Measurements from ENCODE around the gene TTC7B. TPM values are rescaled to one million over a fixed set of nuclear protein-coding genes. Genes with fewer than 3 reads are reported as not detected.

The TTC7B gene
- total and polyA plus RNA-seq, 2 of the 13 experiments (the other 11 are each of a cell fraction or from before 2014, with no cell fraction given): 1.3 to 3.2 TPM

DNA sequence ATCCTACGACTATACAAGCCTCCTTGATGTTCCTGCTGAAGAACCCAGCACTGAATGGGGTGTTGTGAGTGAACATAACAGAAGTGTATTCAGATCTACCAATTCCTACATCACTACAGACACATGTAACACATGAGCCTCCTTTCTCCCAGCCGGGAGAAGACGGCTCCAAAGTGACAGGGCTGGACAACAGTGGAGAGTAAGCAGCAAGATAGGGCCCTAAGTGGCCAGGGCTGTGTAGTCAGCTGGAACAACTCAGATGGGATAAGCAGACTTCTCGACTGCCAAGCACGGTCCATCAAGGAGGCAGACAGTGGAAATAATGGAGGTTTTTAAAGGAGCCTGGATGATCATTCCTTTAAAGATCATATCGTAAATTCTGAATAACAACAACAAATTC is 73.5 kb downstream of the TTC7B start:
- Histone ChIP-seq H3K4me3 (replicated peaks in 1 of 3; ENCODE audit: insufficient read depth in 1 of 3, low read depth in 2 of 3, low read length in 3 of 3) (no peak overlapping the region), H3K4me2 (ENCODE audit: low read depth, low read length) (no peak overlapping the region), H4K20me1 (ENCODE audit: insufficient read depth, low read length) (no peaks in the 10 kb centered on the region), H3K27ac (ENCODE audit: extremely low read length, insufficient read depth, low read length) (no peak overlapping the region), H3K4me1 (ENCODE audit: insufficient read depth, low read length) (no peaks in the 10 kb centered on the region), H3K36me3 (replicated peaks in 1 of 2; ENCODE audit: control insufficient read depth in 1 of 2, insufficient read depth in 2 of 2, low read length in 2 of 2) (no peaks in the 10 kb centered on the region), H3K9me3 (ENCODE audit: low read length) (no peaks in the 10 kb centered on the region), H3K9ac (ENCODE audit: insufficient read depth, low read depth, low read length) (no peak overlapping the region), H2AFZ (ENCODE audit: low read length) (no peak overlapping the region), H3K79me2 (ENCODE audit: insufficient read depth, low read length) (no peaks in the 10 kb centered on the region), H3K27me3 (ENCODE audit: control insufficient read depth in 1 of 2, insufficient read depth in 2 of 2, low read length in 2 of 2) (no peaks in the 10 kb centered on the region; a peak in 1 of 5 replicates)
- intact Hi-C loops (cut with micrococcal nuclease; ENCODE audit: unreplicated experiment) (no loop called here), in situ Hi-C loops (cut with HindIII; ENCODE audit: extremely low pct_ligation_motif_present, low pct_unique_long_range_greater_than_20kb) (no loop called here)
- WGBS (ENCODE audit: low lambda C conversion rate): 67% methylated on average over 6 of the region's 6 CpGs
- no peak for DNase-seq (ENCODE audit: low spot score)
- CTCF ChIA-PET (ENCODE audit: low intra/inter-chr PET ratio, low total read pairs): no interaction called here
- no peak for ATAC-seq
- POLR2A ChIA-PET: no interaction called here
- TF ChIP-seq HCFC1 (IDR thresholded peaks at IDR 0.05; ENCODE audit: low read depth, low read length) (no peak), AGO2 (optimal IDR thresholded peaks at IDR 0.05; ENCODE audit: low read depth, low read length) (no peak), ZNF232 (CRISPR knock-in tag; IDR thresholded peaks at IDR 0.05; ENCODE audit: borderline replicate concordance) (no peak), ZNF780A (CRISPR knock-in tag; IDR thresholded peaks at IDR 0.05) (no peak), ARID2 (CRISPR knock-in tag; IDR thresholded peaks at IDR 0.05; ENCODE audit: borderline replicate concordance) (no peak), FOXM1 (CRISPR knock-in tag; IDR thresholded peaks at IDR 0.05) (no peak)
- TF ChIP-seq, protein P1, sequence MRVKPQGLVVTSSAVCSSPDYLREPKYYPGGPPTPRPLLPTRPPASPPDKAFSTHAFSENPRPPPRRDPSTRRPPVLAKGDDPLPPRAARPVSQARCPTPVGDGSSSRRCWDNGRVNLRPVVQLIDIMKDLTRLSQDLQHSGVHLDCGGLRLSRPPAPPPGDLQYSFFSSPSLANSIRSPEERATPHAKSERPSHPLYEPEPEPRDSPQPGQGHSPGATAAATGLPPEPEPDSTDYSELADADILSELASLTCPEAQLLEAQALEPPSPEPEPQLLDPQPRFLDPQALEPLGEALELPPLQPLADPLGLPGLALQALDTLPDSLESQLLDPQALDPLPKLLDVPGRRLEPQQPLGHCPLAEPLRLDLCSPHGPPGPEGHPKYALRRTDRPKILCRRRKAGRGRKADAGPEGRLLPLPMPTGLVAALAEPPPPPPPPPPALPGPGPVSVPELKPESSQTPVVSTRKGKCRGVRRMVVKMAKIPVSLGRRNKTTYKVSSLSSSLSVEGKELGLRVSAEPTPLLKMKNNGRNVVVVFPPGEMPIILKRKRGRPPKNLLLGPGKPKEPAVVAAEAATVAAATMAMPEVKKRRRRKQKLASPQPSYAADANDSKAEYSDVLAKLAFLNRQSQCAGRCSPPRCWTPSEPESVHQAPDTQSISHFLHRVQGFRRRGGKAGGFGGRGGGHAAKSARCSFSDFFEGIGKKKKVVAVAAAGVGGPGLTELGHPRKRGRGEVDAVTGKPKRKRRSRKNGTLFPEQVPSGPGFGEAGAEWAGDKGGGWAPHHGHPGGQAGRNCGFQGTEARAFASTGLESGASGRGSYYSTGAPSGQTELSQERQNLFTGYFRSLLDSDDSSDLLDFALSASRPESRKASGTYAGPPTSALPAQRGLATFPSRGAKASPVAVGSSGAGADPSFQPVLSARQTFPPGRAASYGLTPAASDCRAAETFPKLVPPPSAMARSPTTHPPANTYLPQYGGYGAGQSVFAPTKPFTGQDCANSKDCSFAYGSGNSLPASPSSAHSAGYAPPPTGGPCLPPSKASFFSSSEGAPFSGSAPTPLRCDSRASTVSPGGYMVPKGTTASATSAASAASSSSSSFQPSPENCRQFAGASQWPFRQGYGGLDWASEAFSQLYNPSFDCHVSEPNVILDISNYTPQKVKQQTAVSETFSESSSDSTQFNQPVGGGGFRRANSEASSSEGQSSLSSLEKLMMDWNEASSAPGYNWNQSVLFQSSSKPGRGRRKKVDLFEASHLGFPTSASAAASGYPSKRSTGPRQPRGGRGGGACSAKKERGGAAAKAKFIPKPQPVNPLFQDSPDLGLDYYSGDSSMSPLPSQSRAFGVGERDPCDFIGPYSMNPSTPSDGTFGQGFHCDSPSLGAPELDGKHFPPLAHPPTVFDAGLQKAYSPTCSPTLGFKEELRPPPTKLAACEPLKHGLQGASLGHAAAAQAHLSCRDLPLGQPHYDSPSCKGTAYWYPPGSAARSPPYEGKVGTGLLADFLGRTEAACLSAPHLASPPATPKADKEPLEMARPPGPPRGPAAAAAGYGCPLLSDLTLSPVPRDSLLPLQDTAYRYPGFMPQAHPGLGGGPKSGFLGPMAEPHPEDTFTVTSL (CRISPR knock-in tag; IDR thresholded peaks at IDR 0.05; ENCODE audit: borderline replicate concordance): no peak
- no peak for FAIRE-seq
- no TSS peak for BruUV-seq (replicated peaks)
